Activated naive CD8-positive, alpha-beta T cell (primary cell): ENCODE data around the gene PRDM16.

ENCODE experiments used
- H3K27ac Mint-ChIP-seq: one replicate; pipeline ENCODE4 v1.8.0; 2021; ENCODE audit warnings: mixed read lengths
- H3K27me3 Mint-ChIP-seq: one replicate; pipeline ENCODE4 v1.8.0; 2021; ENCODE audit warnings: mixed read lengths
- H3K36me3 Mint-ChIP-seq: one replicate; pipeline ENCODE4 v1.8.0; 2021; ENCODE audit warnings: mixed read lengths
- H3K4me1 Mint-ChIP-seq: one replicate; pipeline ENCODE4 v1.8.0; 2021; ENCODE audit warnings: low read depth, mixed read lengths
- H3K4me3 Mint-ChIP-seq: one replicate; pipeline ENCODE4 v1.8.0; 2021; ENCODE audit warnings: mild to moderate bottlenecking, mixed read lengths
- H3K9me3 Mint-ChIP-seq: one replicate; pipeline ENCODE4 v1.8.0; 2021; ENCODE audit warnings: low read depth, mixed read lengths

The PRDM16 gene

GRCh38 chr1:3132660-3133059 lies 63.7 kb downstream of the PRDM16 start:
- no peaks in the 10 kb centered on the region for H3K27me3 Mint-ChIP-seq
- H3K4me3 Mint-ChIP-seq: no peak overlapping the region
- no peaks in the 10 kb centered on the region for H3K4me1 Mint-ChIP-seq
- H3K36me3 Mint-ChIP-seq: no peaks in the 10 kb centered on the region
- no peak overlapping the region for H3K27ac Mint-ChIP-seq
- H3K9me3 Mint-ChIP-seq: no peaks in the 10 kb centered on the region

- Mint-ChIP-seq H3K36me3 (no peaks in the 10 kb centered on the region), H3K4me3 (no peak overlapping the region), H3K27me3 (no peaks in the 10 kb centered on the region), H3K9me3 (no peaks in the 10 kb centered on the region), H3K4me1 (no peaks in the 10 kb centered on the region), H3K27ac (no peak overlapping the region)
Measured at GRCh38 chr1:3133686-3134085, 64.7 kb downstream of the PRDM16 start.

- no peaks in the 10 kb centered on the region for H3K9me3 Mint-ChIP-seq
- no peak overlapping the region for H3K27ac Mint-ChIP-seq
- H3K36me3 Mint-ChIP-seq: no peaks in the 10 kb centered on the region
- H3K4me1 Mint-ChIP-seq: no peaks in the 10 kb centered on the region
- no peak overlapping the region for H3K4me3 Mint-ChIP-seq
- H3K27me3 Mint-ChIP-seq: no peaks in the 10 kb centered on the region
Measured at GRCh38 chr1:3134381-3135072, 65.5 kb downstream of the PRDM16 start.

- Mint-ChIP-seq H3K4me3 (no peak overlapping the region), H3K27me3 (no peaks in the 10 kb centered on the region), H3K27ac (no peak overlapping the region), H3K4me1 (no peaks in the 10 kb centered on the region), H3K9me3 (no peaks in the 10 kb centered on the region), H3K36me3 (no peaks in the 10 kb centered on the region)
Measured at GRCh38 chr1:3135073-3135702, 66.2 kb downstream of the PRDM16 start.

GRCh38 chr1:3135744-3136455 lies 66.9 kb downstream of the PRDM16 start:
- Mint-ChIP-seq H3K4me1 (no peaks in the 10 kb centered on the region), H3K4me3 (no peak overlapping the region), H3K36me3 (no peaks in the 10 kb centered on the region), H3K27ac (no peak overlapping the region), H3K27me3 (no peaks in the 10 kb centered on the region), H3K9me3 (no peaks in the 10 kb centered on the region)

GRCh38 chr1:3136532-3136931 lies 67.5 kb downstream of the PRDM16 start:
- Mint-ChIP-seq H3K4me1 (no peaks in the 10 kb centered on the region), H3K4me3 (no peak overlapping the region), H3K36me3 (no peaks in the 10 kb centered on the region), H3K27ac (no peak overlapping the region), H3K27me3 (no peaks in the 10 kb centered on the region), H3K9me3 (no peaks in the 10 kb centered on the region)

- Mint-ChIP-seq H3K36me3 (no peaks in the 10 kb centered on the region), H3K27ac (no peak overlapping the region), H3K9me3 (no peaks in the 10 kb centered on the region), H3K4me1 (no peaks in the 10 kb centered on the region), H3K27me3 (no peaks in the 10 kb centered on the region), H3K4me3 (no peak overlapping the region)
Measured at GRCh38 chr1:3137111-3138100, 68.4 kb downstream of the PRDM16 start.

- H3K36me3 Mint-ChIP-seq: no peaks in the 10 kb centered on the region
- no peak overlapping the region for H3K4me3 Mint-ChIP-seq
- H3K4me1 Mint-ChIP-seq: no peaks in the 10 kb centered on the region
- no peaks in the 10 kb centered on the region for H3K9me3 Mint-ChIP-seq
- no peak overlapping the region for H3K27ac Mint-ChIP-seq
- no peaks in the 10 kb centered on the region for H3K27me3 Mint-ChIP-seq
Measured at GRCh38 chr1:3138623-3139151, 69.7 kb downstream of the PRDM16 start.

- Mint-ChIP-seq H3K4me3 (no peak overlapping the region), H3K27me3 (no peaks in the 10 kb centered on the region), H3K4me1 (no peaks in the 10 kb centered on the region), H3K36me3 (no peaks in the 10 kb centered on the region), H3K27ac (no peak overlapping the region), H3K9me3 (no peaks in the 10 kb centered on the region)
Measured at GRCh38 chr1:3139451-3139852, 70.4 kb downstream of the PRDM16 start.

- no peaks in the 10 kb centered on the region for H3K9me3 Mint-ChIP-seq
- no peaks in the 10 kb centered on the region for H3K36me3 Mint-ChIP-seq
- no peak overlapping the region for H3K27ac Mint-ChIP-seq
- no peaks in the 10 kb centered on the region for H3K4me1 Mint-ChIP-seq
- no peak overlapping the region for H3K4me3 Mint-ChIP-seq
- no peaks in the 10 kb centered on the region for H3K27me3 Mint-ChIP-seq
Measured at GRCh38 chr1:3139871-3140361, 70.9 kb downstream of the PRDM16 start.

- Mint-ChIP-seq H3K9me3 (no peaks in the 10 kb centered on the region), H3K27ac (no peak overlapping the region), H3K4me1 (no peaks in the 10 kb centered on the region), H3K36me3 (no peaks in the 10 kb centered on the region), H3K27me3 (no peaks in the 10 kb centered on the region), H3K4me3 (no peak overlapping the region)
Measured at GRCh38 chr1:3140437-3140836, 71.4 kb downstream of the PRDM16 start.

- H3K4me3 Mint-ChIP-seq: no peak overlapping the region
- no peaks in the 10 kb centered on the region for H3K9me3 Mint-ChIP-seq
- H3K27ac Mint-ChIP-seq: no peak overlapping the region
- H3K27me3 Mint-ChIP-seq: no peaks in the 10 kb centered on the region
- no peaks in the 10 kb centered on the region for H3K4me1 Mint-ChIP-seq
- no peaks in the 10 kb centered on the region for H3K36me3 Mint-ChIP-seq
Measured at GRCh38 chr1:3141129-3141528, 72.1 kb downstream of the PRDM16 start.

- Mint-ChIP-seq H3K4me3 (no peak overlapping the region), H3K36me3 (no peaks in the 10 kb centered on the region), H3K9me3 (no peaks in the 10 kb centered on the region), H3K4me1 (no peaks in the 10 kb centered on the region), H3K27ac (no peak overlapping the region), H3K27me3 (no peaks in the 10 kb centered on the region)
Measured at GRCh38 chr1:3141836-3142235, 72.8 kb downstream of the PRDM16 start.

GRCh38 chr1:3142236-3142635 lies 73.2 kb downstream of the PRDM16 start:
- Mint-ChIP-seq H3K36me3 (no peaks in the 10 kb centered on the region), H3K4me1 (no peaks in the 10 kb centered on the region), H3K9me3 (no peaks in the 10 kb centered on the region), H3K27ac (no peak overlapping the region), H3K4me3 (no peak overlapping the region), H3K27me3 (no peaks in the 10 kb centered on the region)
